ENCODE results near the gene CDK4. TPM values are rescaled to one million over a fixed set of nuclear protein-coding genes. Genes with fewer than 3 reads are reported as not detected.

Gene CDK4
- total and polyA plus RNA-seq, 4 donors: 28.1 to 69.1 (median 38.2) TPM

DNA sequence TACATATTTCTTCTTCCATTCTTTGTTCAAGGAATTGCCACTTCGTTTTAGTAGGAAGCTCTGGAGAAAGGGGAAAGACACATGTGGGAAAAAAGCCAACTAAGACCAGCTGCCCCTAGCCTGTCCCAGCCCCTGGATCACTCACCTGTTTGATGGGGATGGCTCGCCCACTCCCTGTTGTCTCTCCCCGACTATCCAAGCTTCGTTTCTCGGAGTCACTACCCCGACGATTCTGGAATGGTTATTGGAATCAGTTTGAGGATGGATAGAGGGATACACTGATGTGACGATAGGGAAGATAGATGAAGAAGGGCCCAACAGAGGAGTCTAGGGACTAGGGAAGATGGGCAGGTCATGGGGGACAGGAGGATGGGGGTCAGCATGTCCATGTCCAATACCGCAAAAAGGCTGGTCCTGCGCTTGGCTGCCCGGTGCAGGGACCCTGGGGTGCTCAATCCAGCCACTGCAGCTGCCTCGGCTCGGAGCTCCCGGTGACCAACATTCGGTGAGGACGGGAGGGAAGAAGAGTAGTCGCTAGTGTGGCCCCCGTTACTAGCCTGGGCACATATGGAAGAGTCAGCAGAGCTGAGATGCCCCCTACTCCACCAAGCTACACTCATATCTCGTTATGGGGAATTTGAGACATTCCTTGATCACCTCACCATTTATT lies 20.6 kb downstream of the CDK4 start:
- peaks cover 0 to 2% (median 0%) of the 10 kb centered on the region in 4 donors for H3K27me3 ChIP-seq (ENCODE audit: control insufficient read depth in 4 of 4, insufficient read depth in 4 of 4, low read length in 3 of 4)
- no peak overlapping the region for H3K27ac ChIP-seq (ENCODE audit: low read depth in 1 of 2, low read length in 2 of 2)
- 82% methylated on average over 19 of the region's 19 CpGs for WGBS
- H3K4me3 ChIP-seq (ENCODE audit: low read depth in 1 of 3, low read length in 3 of 3): no peak overlapping the region
- H3K4me1 ChIP-seq (ENCODE audit: control insufficient read depth in 4 of 4, insufficient read depth in 4 of 4, low read length in 3 of 4): peaks cover 3 to 15% (median 8%) of the 10 kb centered on the region in 4 donors
- no peaks in the 10 kb centered on the region for H3K36me3 ChIP-seq (ENCODE audit: control insufficient read depth in 4 of 4, insufficient read depth in 3 of 4, low read depth in 1 of 4, low read length in 3 of 4)
- no peak for DNase-seq (ENCODE audit: low spot score)
- no peak overlapping the region for H3K9ac ChIP-seq (ENCODE audit: low read depth in 1 of 2, low read length in 2 of 2)
- no peaks in the 10 kb centered on the region for H3K9me3 ChIP-seq (ENCODE audit: control insufficient read depth in 4 of 4, low read length in 3 of 4)
- no peak for TF ChIP-seq JUND (IDR thresholded peaks at IDR 0.05)
- no peak for TF ChIP-seq GABPA (IDR thresholded peaks at IDR 0.05 in 1 of 2, conservative IDR thresholded peaks at IDR 0.05 in 1 of 2)
- TF ChIP-seq, protein P1, sequence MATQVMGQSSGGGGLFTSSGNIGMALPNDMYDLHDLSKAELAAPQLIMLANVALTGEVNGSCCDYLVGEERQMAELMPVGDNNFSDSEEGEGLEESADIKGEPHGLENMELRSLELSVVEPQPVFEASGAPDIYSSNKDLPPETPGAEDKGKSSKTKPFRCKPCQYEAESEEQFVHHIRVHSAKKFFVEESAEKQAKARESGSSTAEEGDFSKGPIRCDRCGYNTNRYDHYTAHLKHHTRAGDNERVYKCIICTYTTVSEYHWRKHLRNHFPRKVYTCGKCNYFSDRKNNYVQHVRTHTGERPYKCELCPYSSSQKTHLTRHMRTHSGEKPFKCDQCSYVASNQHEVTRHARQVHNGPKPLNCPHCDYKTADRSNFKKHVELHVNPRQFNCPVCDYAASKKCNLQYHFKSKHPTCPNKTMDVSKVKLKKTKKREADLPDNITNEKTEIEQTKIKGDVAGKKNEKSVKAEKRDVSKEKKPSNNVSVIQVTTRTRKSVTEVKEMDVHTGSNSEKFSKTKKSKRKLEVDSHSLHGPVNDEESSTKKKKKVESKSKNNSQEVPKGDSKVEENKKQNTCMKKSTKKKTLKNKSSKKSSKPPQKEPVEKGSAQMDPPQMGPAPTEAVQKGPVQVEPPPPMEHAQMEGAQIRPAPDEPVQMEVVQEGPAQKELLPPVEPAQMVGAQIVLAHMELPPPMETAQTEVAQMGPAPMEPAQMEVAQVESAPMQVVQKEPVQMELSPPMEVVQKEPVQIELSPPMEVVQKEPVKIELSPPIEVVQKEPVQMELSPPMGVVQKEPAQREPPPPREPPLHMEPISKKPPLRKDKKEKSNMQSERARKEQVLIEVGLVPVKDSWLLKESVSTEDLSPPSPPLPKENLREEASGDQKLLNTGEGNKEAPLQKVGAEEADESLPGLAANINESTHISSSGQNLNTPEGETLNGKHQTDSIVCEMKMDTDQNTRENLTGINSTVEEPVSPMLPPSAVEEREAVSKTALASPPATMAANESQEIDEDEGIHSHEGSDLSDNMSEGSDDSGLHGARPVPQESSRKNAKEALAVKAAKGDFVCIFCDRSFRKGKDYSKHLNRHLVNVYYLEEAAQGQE (IDR thresholded peaks at IDR 0.05): no peak
- TF ChIP-seq, protein P2, sequence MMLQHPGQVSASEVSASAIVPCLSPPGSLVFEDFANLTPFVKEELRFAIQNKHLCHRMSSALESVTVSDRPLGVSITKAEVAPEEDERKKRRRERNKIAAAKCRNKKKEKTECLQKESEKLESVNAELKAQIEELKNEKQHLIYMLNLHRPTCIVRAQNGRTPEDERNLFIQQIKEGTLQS (IDR thresholded peaks at IDR 0.05): no peak
- TF ChIP-seq NR2F2 (IDR thresholded peaks at IDR 0.05): no peak
- no peak for TF ChIP-seq FOXA1 (IDR thresholded peaks at IDR 0.05)
- TF ChIP-seq RAD21 (IDR thresholded peaks at IDR 0.05): no peak
- TF ChIP-seq, protein P3, sequence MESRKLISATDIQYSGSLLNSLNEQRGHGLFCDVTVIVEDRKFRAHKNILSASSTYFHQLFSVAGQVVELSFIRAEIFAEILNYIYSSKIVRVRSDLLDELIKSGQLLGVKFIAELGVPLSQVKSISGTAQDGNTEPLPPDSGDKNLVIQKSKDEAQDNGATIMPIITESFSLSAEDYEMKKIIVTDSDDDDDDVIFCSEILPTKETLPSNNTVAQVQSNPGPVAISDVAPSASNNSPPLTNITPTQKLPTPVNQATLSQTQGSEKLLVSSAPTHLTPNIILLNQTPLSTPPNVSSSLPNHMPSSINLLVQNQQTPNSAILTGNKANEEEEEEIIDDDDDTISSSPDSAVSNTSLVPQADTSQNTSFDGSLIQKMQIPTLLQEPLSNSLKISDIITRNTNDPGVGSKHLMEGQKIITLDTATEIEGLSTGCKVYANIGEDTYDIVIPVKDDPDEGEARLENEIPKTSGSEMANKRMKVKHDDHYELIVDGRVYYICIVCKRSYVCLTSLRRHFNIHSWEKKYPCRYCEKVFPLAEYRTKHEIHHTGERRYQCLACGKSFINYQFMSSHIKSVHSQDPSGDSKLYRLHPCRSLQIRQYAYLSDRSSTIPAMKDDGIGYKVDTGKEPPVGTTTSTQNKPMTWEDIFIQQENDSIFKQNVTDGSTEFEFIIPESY (IDR thresholded peaks at IDR 0.05): no peak

DNA sequence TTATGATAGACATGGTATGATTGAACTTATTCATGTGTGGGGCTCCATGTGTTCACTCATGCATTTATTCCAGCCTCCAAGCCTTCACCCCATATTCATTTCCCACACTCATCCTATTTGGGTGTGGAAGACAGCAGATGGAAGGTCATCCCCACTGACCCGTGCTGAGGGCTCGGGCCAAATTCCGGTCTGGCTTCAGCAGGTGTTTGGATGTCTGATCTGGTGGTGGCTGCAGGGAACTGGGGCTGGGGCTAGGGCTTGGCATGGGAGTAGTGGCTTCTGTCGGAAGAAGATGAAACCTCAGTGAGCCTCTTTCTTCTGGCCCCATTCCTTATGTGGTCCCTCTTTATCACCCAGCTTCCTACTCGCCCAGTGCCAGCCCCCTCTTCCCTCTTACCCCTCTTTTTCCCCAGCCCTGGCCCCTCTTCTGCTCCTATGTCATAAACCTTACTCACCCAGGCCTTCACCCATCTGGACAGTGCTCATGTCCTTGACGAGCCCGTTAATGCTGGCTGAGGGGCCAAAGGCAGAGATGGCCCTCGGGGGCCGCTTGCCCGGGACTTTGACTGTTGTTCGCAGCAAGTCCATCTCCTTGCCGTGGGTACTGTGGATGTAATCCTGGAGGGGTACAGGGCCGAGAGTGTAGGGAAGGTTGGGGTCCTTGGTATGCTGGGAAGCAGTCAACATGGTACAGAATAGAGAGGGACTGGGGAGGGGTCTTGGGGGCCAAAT lies 21.6 kb downstream of the CDK4 start:
- no peak overlapping the region for H3K9ac ChIP-seq (ENCODE audit: low read depth in 1 of 2, low read length in 2 of 2)
- no peak overlapping the region for H3K27ac ChIP-seq (ENCODE audit: low read depth in 1 of 2, low read length in 2 of 2)
- no peaks in the 10 kb centered on the region for H3K9me3 ChIP-seq (ENCODE audit: control insufficient read depth in 4 of 4, low read length in 3 of 4)
- peaks cover 3 to 14% (median 9%) of the 10 kb centered on the region in 4 donors for H3K4me1 ChIP-seq (ENCODE audit: control insufficient read depth in 4 of 4, insufficient read depth in 4 of 4, low read length in 3 of 4)
- H3K27me3 ChIP-seq (ENCODE audit: control insufficient read depth in 4 of 4, insufficient read depth in 4 of 4, low read length in 3 of 4): no peaks in the 10 kb centered on the region
- H3K4me3 ChIP-seq (ENCODE audit: low read depth in 1 of 3, low read length in 3 of 3): no peak overlapping the region
- H3K36me3 ChIP-seq (ENCODE audit: control insufficient read depth in 4 of 4, insufficient read depth in 3 of 4, low read depth in 1 of 4, low read length in 3 of 4): no peaks in the 10 kb centered on the region
- DNase-seq (ENCODE audit: low spot score): no peak
- 83% methylated on average over 13 of the region's 13 CpGs for WGBS
- TF ChIP-seq RXRA (IDR thresholded peaks at IDR 0.05): no peak
- TF ChIP-seq GABPA (IDR thresholded peaks at IDR 0.05 in 1 of 2, conservative IDR thresholded peaks at IDR 0.05 in 1 of 2): no peak
- TF ChIP-seq SP1 (IDR thresholded peaks at IDR 0.05): no peak
- TF ChIP-seq, protein P4, sequence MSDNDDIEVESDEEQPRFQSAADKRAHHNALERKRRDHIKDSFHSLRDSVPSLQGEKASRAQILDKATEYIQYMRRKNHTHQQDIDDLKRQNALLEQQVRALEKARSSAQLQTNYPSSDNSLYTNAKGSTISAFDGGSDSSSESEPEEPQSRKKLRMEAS (IDR thresholded peaks at IDR 0.05): no peak
- TF ChIP-seq, protein P1 (IDR thresholded peaks at IDR 0.05): no peak
- TF ChIP-seq FOXA1 (IDR thresholded peaks at IDR 0.05): no peak
- no peak for TF ChIP-seq RAD21 (IDR thresholded peaks at IDR 0.05)
- TF ChIP-seq JUND (IDR thresholded peaks at IDR 0.05): no peak
- TF ChIP-seq, protein P5, sequence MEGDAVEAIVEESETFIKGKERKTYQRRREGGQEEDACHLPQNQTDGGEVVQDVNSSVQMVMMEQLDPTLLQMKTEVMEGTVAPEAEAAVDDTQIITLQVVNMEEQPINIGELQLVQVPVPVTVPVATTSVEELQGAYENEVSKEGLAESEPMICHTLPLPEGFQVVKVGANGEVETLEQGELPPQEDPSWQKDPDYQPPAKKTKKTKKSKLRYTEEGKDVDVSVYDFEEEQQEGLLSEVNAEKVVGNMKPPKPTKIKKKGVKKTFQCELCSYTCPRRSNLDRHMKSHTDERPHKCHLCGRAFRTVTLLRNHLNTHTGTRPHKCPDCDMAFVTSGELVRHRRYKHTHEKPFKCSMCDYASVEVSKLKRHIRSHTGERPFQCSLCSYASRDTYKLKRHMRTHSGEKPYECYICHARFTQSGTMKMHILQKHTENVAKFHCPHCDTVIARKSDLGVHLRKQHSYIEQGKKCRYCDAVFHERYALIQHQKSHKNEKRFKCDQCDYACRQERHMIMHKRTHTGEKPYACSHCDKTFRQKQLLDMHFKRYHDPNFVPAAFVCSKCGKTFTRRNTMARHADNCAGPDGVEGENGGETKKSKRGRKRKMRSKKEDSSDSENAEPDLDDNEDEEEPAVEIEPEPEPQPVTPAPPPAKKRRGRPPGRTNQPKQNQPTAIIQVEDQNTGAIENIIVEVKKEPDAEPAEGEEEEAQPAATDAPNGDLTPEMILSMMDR (IDR thresholded peaks at IDR 0.05; ENCODE audit: low read depth, low read length, missing input control): no peak
- TF ChIP-seq YY1 (IDR thresholded peaks at IDR 0.05): no peak
- no peak for TF ChIP-seq FOXA2 (IDR thresholded peaks at IDR 0.05)
- no peak for TF ChIP-seq EGR1 (IDR thresholded peaks at IDR 0.05; ENCODE audit: low read depth in 2 of 2)
- TF ChIP-seq HNF4A (conservative IDR thresholded peaks at IDR 0.05): no peak
